Neural crest cell (in vitro differentiated cells): Measurements from ENCODE around the gene PKD2. TPM values are rescaled to one million over a fixed set of nuclear protein-coding genes. Genes with fewer than 3 reads are reported as not detected.

ENCODE experiments used
- DNase-seq: peaks from one replicate; pipeline ENCODE4 v3.0.0; 2021; ENCODE audit warnings: low read depth, mixed read lengths, low spot score
- H3K27ac Mint-ChIP-seq: one replicate; pipeline ENCODE4 v1.8.0; 2021; ENCODE audit warnings: mild to moderate bottlenecking, mixed read lengths; ENCODE audit not compliant: unreplicated experiment
- H3K27me3 Mint-ChIP-seq: 2 replicates; pipeline ENCODE4 v1.8.0; 2021; ENCODE audit warnings: low read depth, mild to moderate bottlenecking, mixed read lengths
- H3K36me3 Mint-ChIP-seq: 2 replicates; pipeline ENCODE4 v1.8.0; 2021; ENCODE audit warnings: low read depth, mild to moderate bottlenecking, mixed read lengths
- H3K4me1 Mint-ChIP-seq: 2 replicates; pipeline ENCODE4 v1.8.0; 2021; ENCODE audit warnings: mixed read lengths
- H3K4me3 Mint-ChIP-seq: one replicate; pipeline ENCODE4 v1.8.0; 2021; ENCODE audit warnings: mild to moderate bottlenecking, mixed read lengths
- H3K9me3 Mint-ChIP-seq: 2 replicates; pipeline ENCODE4 v1.8.0; 2021; ENCODE audit warnings: mixed read lengths
- CTCF ChIP-seq: fragments of 200-600 bp; sonication (generic); conservative IDR thresholded peaks from 2 replicates; pipeline ENCODE4 v1.5.0; 2021; ENCODE audit warnings: antibody characterized with exemption, mild to moderate bottlenecking
- total RNA-seq: library from RNA; stranded (reverse); gene quantifications from 2 replicates; pipeline ENCODE4 v1.2.1, GENCODE V29; 2021

PKD2 gene
- total RNA-seq, 1 donor from 2014 or later, result 37.9 TPM

- H3K9me3 Mint-ChIP-seq, result no peaks in the 10 kb centered on the region
- H3K27ac Mint-ChIP-seq, result peak overlapping the region; percentile 94
- TF ChIP-seq CTCF, result no peak
- H3K4me1 Mint-ChIP-seq, result peaks cover 59% of the 10 kb centered on the region
- H3K4me3 Mint-ChIP-seq, result peak overlapping the region; percentile 98
- H3K27me3 Mint-ChIP-seq, result peaks cover 6% of the 10 kb centered on the region
- no peaks in the 10 kb centered on the region for H3K36me3 Mint-ChIP-seq
- no peak for DNase-seq
Measured at GRCh38 chr4:88008743-88009171, 1.3 kb downstream of the PKD2 start.

GRCh38 chr4:88009871-88010270, 2.4 kb downstream of the PKD2 start:
- Mint-ChIP-seq H3K4me1 (peaks cover 67% of the 10 kb centered on the region), H3K27me3 (peaks cover 6% of the 10 kb centered on the region), H3K4me3 (no peak overlapping the region), H3K27ac (no peak overlapping the region), H3K9me3 (no peaks in the 10 kb centered on the region), H3K36me3 (no peaks in the 10 kb centered on the region)
- TF ChIP-seq CTCF, result no peak
- DNase-seq, result no peak

GRCh38 chr4:88010966-88011365, 3.5 kb downstream of the PKD2 start:
- H3K36me3 Mint-ChIP-seq, result peaks cover 2% of the 10 kb centered on the region
- H3K27ac Mint-ChIP-seq, result peak overlapping the region; percentile 8
- no peak for DNase-seq
- no peak for TF ChIP-seq CTCF
- peak overlapping the region; percentile 77 for H3K4me3 Mint-ChIP-seq
- H3K27me3 Mint-ChIP-seq, result peaks cover 6% of the 10 kb centered on the region
- peaks cover 69% of the 10 kb centered on the region for H3K4me1 Mint-ChIP-seq
- H3K9me3 Mint-ChIP-seq, result no peaks in the 10 kb centered on the region

DNA sequence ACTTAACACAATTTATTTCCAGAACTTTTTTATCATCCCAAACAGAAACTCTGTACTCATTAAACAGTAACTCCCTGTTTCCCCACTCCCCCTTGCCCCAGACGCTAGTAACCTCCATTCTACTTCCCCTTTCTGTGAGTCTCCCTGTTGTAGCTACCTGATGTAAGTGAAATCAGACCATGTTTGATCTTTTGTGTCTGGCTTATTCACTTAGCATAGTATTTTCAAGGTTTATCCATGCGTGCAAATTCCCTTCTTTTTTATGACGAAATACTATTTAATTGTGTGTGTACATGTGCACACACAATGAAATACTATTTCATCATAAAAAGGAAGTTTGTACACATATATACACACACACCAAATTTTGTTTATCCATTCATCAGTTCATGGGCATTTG, 5.2 kb downstream of the PKD2 start:
- TF ChIP-seq CTCF, result no peak
- H3K27me3 Mint-ChIP-seq, result no peaks in the 10 kb centered on the region
- no peak for DNase-seq
- peaks cover 62% of the 10 kb centered on the region for H3K4me1 Mint-ChIP-seq
- H3K27ac Mint-ChIP-seq, result no peak overlapping the region
- H3K36me3 Mint-ChIP-seq, result peaks cover 2% of the 10 kb centered on the region
- H3K4me3 Mint-ChIP-seq, result peak overlapping the region; percentile 7
- no peaks in the 10 kb centered on the region for H3K9me3 Mint-ChIP-seq

- H3K4me1 Mint-ChIP-seq, result peaks cover 60% of the 10 kb centered on the region
- DNase-seq, result no peak
- H3K36me3 Mint-ChIP-seq, result peaks cover 6% of the 10 kb centered on the region
- no peaks in the 10 kb centered on the region for H3K9me3 Mint-ChIP-seq
- H3K27ac Mint-ChIP-seq, result no peak overlapping the region
- H3K4me3 Mint-ChIP-seq, result no peak overlapping the region
- no peaks in the 10 kb centered on the region for H3K27me3 Mint-ChIP-seq
- TF ChIP-seq CTCF, result no peak
Measured at GRCh38 chr4:88014386-88014905, 7.0 kb downstream of the PKD2 start.
